K562 (cell line): ENCODE measurements around the gene DKC1. TPM values are rescaled to one million over a fixed set of nuclear protein-coding genes. Genes with fewer than 3 reads are reported as not detected.

Experiments
- AFF4 ChIP-seq: sonication (generic); formaldehyde crosslinking; IDR thresholded peaks from 2 replicates; pipeline ENCODE4 v1.8.0; 2023; ENCODE audit warnings: mild to moderate bottlenecking, missing genetic modification reagents
- BHLHE40 ChIP-seq: IDR thresholded peaks from 2 replicates; pipeline ENCODE4 v1.6.1; 2011; ENCODE audit warnings: low read length, improper control_type of control experiment
- GABPA ChIP-seq: fragments of 200-800 bp; sonication (Bioruptor generic); conservative IDR thresholded peaks from 2 replicates; pipeline ENCODE4 v1.6.1; 2016; ENCODE audit warnings: low read depth, missing genetic modification characterization, missing compliant biosample characterization
- GTF2E2 ChIP-seq: fragments of 200-800 bp; sonication (Bioruptor generic); IDR thresholded peaks from 2 replicates; pipeline ENCODE4 v1.6.1; 2016; ENCODE audit warnings: missing genetic modification characterization, missing compliant biosample characterization
- MTF1 ChIP-seq: fragments of 250-450 bp; sonication (Bioruptor Pico); IDR thresholded peaks from 2 replicates; pipeline ENCODE4 v1.9.0; 2021; ENCODE audit warnings: moderate library complexity, mild to moderate bottlenecking, inconsistent platforms, borderline replicate concordance
- NFIC ChIP-seq: fragments of 450-650 bp; IDR thresholded peaks from 2 replicates; pipeline ENCODE4 v1.6.1; 2017; ENCODE audit warnings: mild to moderate bottlenecking, inconsistent platforms
- PML ChIP-seq: IDR thresholded peaks from 2 replicates; pipeline ENCODE4 v1.6.1; 2012; ENCODE audit warnings: low read length, inconsistent platforms
- RBFOX2 ChIP-seq: fragments of 200-400 bp; formaldehyde crosslinking; IDR thresholded peaks from 2 replicates; pipeline ENCODE4 v1.6.1; 2017; ENCODE audit warnings: low read depth, mild to moderate bottlenecking, low read length, moderate library complexity
- SAP30 ChIP-seq: fragments of 200-600 bp; sonication (generic); IDR thresholded peaks from 2 replicates; pipeline ENCODE4 v1.6.1; 2012; ENCODE audit warnings: borderline replicate concordance, low read depth, mild to moderate bottlenecking, moderate library complexity, low read length, control low read depth, inconsistent platforms; ENCODE audit not compliant: insufficient read depth, poor library complexity, severe bottlenecking
- YY1 ChIP-seq, 3 experiments: IDR thresholded peaks; 2 replicates each; pipeline ENCODE4 v1.6.1; 2011; ENCODE audit warnings: low read length in 2 of 3, mild to moderate bottlenecking in 2 of 3, moderate library complexity in 2 of 3, borderline replicate concordance in 1 of 3, control low read depth in 1 of 3, low read depth in 1 of 3; ENCODE audit not compliant: insufficient read depth in 3 of 3, insufficient replicate concordance in 2 of 3, control insufficient read depth in 1 of 3, insufficient read length in 1 of 3; ENCODE audit errors: extremely low read depth in 1 of 3
- ZNF511 ChIP-seq: sonication (generic); formaldehyde crosslinking; IDR thresholded peaks from 2 replicates; pipeline ENCODE4 v1.8.0; 2022; ENCODE audit warnings: mild to moderate bottlenecking, missing genetic modification reagents
- polyA plus RNA-seq, 8 experiments: library from polyadenylated mRNA; depleted of rRNA in 4 of 8; stranded (reverse) in 5 of 8; unstranded in 3 of 8; fragments of >200 nt; fragmentation: Nextera tagmentation in 2 of 8; fragmentation: Illumina TruSeq in 1 of 8; extraction: Ambion mirVana in 2 of 8; extraction: Trizol in 1 of 8; gene quantifications; 2 replicates each; pipeline versions ENCODE4 v1.2.1 to v1.2.3, GENCODE V29; 2011 to 2014; ENCODE audit warnings: inconsistent platforms in 1 of 8, missing spikeins in 1 of 8
- total RNA-seq, 7 experiments: library from RNA; depleted of rRNA in 6 of 7; stranded (reverse); fragments of >200 nt in 6 of 7; fragmentation: Illumina TruSeq in 2 of 7; extraction: Trizol in 2 of 7; gene quantifications; 2 replicates each; pipeline versions ENCODE4 v1.2.1 to v1.2.3, GENCODE V29; 2011 to 2021; ENCODE audit warnings: low replicate concordance in 1 of 7
- TF ChIP-seq, protein P1 (sequence below), 2 experiments: fragments of 200-800 bp in 1 of 2; sonication (Bioruptor generic) in 1 of 2; sonication (generic) in 1 of 2; formaldehyde crosslinking in 1 of 2; IDR thresholded peaks in 1 of 2; conservative IDR thresholded peaks in 1 of 2; 2 replicates each; pipeline versions ENCODE4 v1.5.0 to v1.6.1; 2016 to 2020; ENCODE audit warnings: missing compliant biosample characterization in 1 of 2, missing genetic modification characterization in 1 of 2, missing genetic modification reagents in 1 of 2
- TF ChIP-seq, protein P2 (sequence below): fragments of 450-650 bp; IDR thresholded peaks from 2 replicates; pipeline ENCODE4 v1.6.1; 2016; ENCODE audit warnings: borderline replicate concordance
- TF ChIP-seq, protein P3 (sequence below): conservative IDR thresholded peaks from 2 replicates; pipeline ENCODE4 v1.6.1; 2011; ENCODE audit warnings: low read depth, mild to moderate bottlenecking, low read length; ENCODE audit not compliant: control insufficient read depth

DKC1 gene
- total and polyA plus RNA-seq, 9 of the 15 experiments (the other 6 are each of a cell fraction or from before 2014, with no cell fraction given): 205 to 313 (median 219) TPM

GRCh38 chrX:154762537-154763296, at the start of gene DKC1 (continued):
- peak; percentile 41 for TF ChIP-seq AFF4 (CRISPR knock-in tag)
- 0 out of 2 replicates have a peak, but pooled peaks have one; percentile 13 for TF ChIP-seq ZNF511
- peak; percentile 52 for TF ChIP-seq BHLHE40
- no peak for TF ChIP-seq MTF1 (CRISPR knock-in tag)
- TF ChIP-seq, protein P1, sequence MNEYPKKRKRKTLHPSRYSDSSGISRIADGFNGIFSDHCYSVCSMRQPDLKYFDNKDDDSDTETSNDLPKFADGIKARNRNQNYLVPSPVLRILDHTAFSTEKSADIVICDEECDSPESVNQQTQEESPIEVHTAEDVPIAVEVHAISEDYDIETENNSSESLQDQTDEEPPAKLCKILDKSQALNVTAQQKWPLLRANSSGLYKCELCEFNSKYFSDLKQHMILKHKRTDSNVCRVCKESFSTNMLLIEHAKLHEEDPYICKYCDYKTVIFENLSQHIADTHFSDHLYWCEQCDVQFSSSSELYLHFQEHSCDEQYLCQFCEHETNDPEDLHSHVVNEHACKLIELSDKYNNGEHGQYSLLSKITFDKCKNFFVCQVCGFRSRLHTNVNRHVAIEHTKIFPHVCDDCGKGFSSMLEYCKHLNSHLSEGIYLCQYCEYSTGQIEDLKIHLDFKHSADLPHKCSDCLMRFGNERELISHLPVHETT (CRISPR knock-in tag; conservative IDR thresholded peaks at IDR 0.05 in 1 of 2, IDR thresholded peaks at IDR 0.05 in 1 of 2): peak in 1 of 2 experiments; percentile 84; a peak in 1 of 4 replicates
- peak; percentile 27 for TF ChIP-seq SAP30
- TF ChIP-seq YY1 (IDR thresholded peaks at IDR 0.05; ENCODE audit: borderline replicate concordance in 1 of 3, control insufficient read depth in 1 of 3, extremely low read depth in 1 of 3, insufficient read depth in 3 of 3, insufficient read length in 1 of 3, insufficient replicate concordance in 2 of 3, low read depth in 1 of 3, low read length in 2 of 3): peak; percentile 61 to 93 (median 86)
- TF ChIP-seq RBFOX2: peak; percentile 98
- TF ChIP-seq, protein P2, sequence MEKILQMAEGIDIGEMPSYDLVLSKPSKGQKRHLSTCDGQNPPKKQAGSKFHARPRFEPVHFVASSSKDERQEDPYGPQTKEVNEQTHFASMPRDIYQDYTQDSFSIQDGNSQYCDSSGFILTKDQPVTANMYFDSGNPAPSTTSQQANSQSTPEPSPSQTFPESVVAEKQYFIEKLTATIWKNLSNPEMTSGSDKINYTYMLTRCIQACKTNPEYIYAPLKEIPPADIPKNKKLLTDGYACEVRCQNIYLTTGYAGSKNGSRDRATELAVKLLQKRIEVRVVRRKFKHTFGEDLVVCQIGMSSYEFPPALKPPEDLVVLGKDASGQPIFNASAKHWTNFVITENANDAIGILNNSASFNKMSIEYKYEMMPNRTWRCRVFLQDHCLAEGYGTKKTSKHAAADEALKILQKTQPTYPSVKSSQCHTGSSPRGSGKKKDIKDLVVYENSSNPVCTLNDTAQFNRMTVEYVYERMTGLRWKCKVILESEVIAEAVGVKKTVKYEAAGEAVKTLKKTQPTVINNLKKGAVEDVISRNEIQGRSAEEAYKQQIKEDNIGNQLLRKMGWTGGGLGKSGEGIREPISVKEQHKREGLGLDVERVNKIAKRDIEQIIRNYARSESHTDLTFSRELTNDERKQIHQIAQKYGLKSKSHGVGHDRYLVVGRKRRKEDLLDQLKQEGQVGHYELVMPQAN: peak; percentile 43; the same call in 1 of the 2 replicates
- TF ChIP-seq PML: peak; percentile 19; the same call in 1 of the 2 replicates
- peak; percentile 58; the same call in 1 of the 2 replicates for TF ChIP-seq GTF2E2 (tag)
- TF ChIP-seq NFIC: peak; percentile 25; the same call in 1 of the 2 replicates
- TF ChIP-seq, protein P3, sequence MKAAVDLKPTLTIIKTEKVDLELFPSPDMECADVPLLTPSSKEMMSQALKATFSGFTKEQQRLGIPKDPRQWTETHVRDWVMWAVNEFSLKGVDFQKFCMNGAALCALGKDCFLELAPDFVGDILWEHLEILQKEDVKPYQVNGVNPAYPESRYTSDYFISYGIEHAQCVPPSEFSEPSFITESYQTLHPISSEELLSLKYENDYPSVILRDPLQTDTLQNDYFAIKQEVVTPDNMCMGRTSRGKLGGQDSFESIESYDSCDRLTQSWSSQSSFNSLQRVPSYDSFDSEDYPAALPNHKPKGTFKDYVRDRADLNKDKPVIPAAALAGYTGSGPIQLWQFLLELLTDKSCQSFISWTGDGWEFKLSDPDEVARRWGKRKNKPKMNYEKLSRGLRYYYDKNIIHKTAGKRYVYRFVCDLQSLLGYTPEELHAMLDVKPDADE: 0 out of 2 replicates have a peak, but pooled peaks have one; percentile 20
- TF ChIP-seq GABPA (tag): peak; percentile 86
